ENCODE data around the gene MCRIP1.

Gene MCRIP1

DNA sequence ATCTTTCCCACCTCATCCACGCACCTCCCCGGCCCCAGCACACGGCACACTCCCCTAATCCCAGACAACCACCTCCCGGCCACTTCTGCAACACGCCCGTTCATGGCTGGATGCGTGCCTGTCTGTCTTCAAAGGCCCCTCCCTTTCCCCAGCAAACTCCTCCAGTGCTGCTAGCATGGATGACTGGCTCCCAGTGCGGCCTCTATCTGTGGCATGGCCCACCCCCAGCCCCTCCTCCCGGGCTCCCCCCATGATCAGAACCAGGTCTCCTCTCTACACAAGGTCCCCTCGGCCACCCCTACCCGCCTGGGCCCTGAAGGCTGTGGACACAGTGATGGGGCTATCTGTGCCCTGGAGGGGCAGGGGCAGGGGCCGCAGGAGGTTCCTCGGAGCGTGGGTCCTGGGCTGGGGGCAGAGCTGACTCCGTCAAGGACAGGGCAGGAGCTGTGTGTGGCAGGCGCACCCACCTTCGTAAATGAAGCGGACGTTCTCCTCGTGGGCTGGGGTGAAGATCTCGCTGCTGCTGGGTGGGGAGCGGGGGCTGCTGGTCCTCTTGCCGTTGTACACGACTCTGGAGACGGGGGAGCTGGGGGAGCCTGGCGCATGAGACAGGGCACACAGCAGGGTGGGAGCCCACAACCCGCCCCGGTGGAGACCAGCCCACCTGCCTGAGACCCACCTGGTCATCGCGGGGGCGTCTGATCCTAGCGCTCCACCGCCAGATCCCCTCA is 9.1 kb downstream of the MCRIP1 start:
- peaks cover 17% of the 10 kb centered on the region for H3K4me1 Mint-ChIP-seq
- DNase-seq: no peak
- H3K27me3 Mint-ChIP-seq: no peaks in the 10 kb centered on the region
- no peak overlapping the region for H3K27ac Mint-ChIP-seq
- H3K36me3 Mint-ChIP-seq: peaks cover 3% of the 10 kb centered on the region
- H3K9me3 Mint-ChIP-seq: no peaks in the 10 kb centered on the region
- H3K4me3 Mint-ChIP-seq: no peak overlapping the region
- CTCF ChIA-PET: no interaction called here

DNA sequence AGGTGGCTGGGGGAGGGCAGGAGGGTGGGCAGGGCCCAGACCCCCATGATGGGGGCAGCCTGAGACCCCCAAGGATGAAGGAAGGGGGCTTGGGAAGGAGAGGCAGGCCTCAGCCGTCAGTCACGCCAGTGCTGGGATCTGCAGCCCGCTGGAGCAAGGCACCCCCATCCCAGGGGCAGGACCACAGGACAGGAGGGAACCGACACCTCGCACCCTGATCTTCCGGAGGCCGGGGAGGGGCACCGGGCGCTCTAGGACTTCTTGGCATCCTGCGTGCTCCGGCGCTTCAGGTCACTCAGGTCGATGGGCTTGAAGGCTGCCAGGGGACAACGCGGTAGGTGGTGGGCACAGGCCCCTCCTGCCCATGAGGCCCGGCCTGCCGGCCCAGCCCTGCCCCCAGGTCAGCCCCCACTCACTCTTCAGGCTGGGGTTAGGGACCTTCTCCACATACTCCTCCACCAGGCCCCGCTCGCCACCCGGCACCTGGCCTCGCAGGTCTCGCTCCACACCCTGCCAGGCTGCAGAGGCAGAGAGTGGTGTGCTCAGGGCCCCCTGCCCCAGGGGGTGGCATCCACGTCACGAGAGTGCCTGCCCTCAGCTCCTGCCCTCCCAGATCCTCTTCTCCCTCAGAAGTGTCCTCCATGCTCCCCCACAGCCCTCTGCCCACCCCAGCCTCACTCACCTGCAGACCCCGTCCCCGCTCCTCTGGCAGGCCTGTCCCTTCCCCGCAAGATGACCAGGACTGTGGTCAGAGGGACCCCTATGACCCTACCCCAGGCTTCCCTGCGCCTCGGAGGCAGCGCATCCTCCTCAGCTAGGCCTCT is 9.9 kb downstream of the MCRIP1 start:
- Mint-ChIP-seq H3K4me3 (no peak overlapping the region), H3K27me3 (peaks cover 3% of the 10 kb centered on the region), H3K27ac (no peak overlapping the region), H3K9me3 (no peaks in the 10 kb centered on the region), H3K36me3 (peaks cover 3% of the 10 kb centered on the region), H3K4me1 (peaks cover 14% of the 10 kb centered on the region)
- DNase-seq: no peak
- CTCF ChIA-PET: no interaction called here

- H3K27ac Mint-ChIP-seq: no peak overlapping the region
- H3K36me3 Mint-ChIP-seq: peaks cover 3% of the 10 kb centered on the region
- no peaks in the 10 kb centered on the region for H3K9me3 Mint-ChIP-seq
- H3K4me1 Mint-ChIP-seq: peaks cover 14% of the 10 kb centered on the region
- H3K27me3 Mint-ChIP-seq: peaks cover 11% of the 10 kb centered on the region
- H3K4me3 Mint-ChIP-seq: no peak overlapping the region
- CTCF ChIA-PET: no interaction called here
- DNase-seq: no peak
These were observed 10.8 kb downstream of the MCRIP1 start for GRCh38 chr17:81822312-81822637.

- peak; percentile 57 for DNase-seq
- CTCF ChIA-PET: no interaction called here
- Mint-ChIP-seq H3K36me3 (peaks cover 3% of the 10 kb centered on the region), H3K27me3 (peaks cover 16% of the 10 kb centered on the region), H3K4me1 (peaks cover 14% of the 10 kb centered on the region), H3K9me3 (no peaks in the 10 kb centered on the region), H3K4me3 (no peak overlapping the region), H3K27ac (peak overlapping the region; percentile 11)
These were observed 11.3 kb downstream of the MCRIP1 start for GRCh38 chr17:81821603-81822311.

GRCh38 chr17:81821147-81821546 is 11.9 kb downstream of the MCRIP1 start:
- peaks cover 13% of the 10 kb centered on the region for H3K4me1 Mint-ChIP-seq
- H3K27ac Mint-ChIP-seq: no peak overlapping the region
- no peak overlapping the region for H3K4me3 Mint-ChIP-seq
- CTCF ChIA-PET: no interaction called here
- peaks cover 20% of the 10 kb centered on the region for H3K27me3 Mint-ChIP-seq
- H3K36me3 Mint-ChIP-seq: peaks cover 3% of the 10 kb centered on the region
- DNase-seq: no peak
- H3K9me3 Mint-ChIP-seq: no peaks in the 10 kb centered on the region

- Mint-ChIP-seq H3K27ac (no peak overlapping the region), H3K27me3 (peaks cover 31% of the 10 kb centered on the region), H3K36me3 (peaks cover 3% of the 10 kb centered on the region), H3K4me1 (peaks cover 12% of the 10 kb centered on the region), H3K4me3 (no peak overlapping the region), H3K9me3 (no peaks in the 10 kb centered on the region)
- DNase-seq: no peak
- CTCF ChIA-PET: no interaction called here
These were observed 13.4 kb downstream of the MCRIP1 start for GRCh38 chr17:81819708-81820107.

GRCh38 chr17:81817758-81818147 is 15.3 kb downstream of the MCRIP1 start:
- no peak overlapping the region for H3K4me3 Mint-ChIP-seq
- CTCF ChIA-PET: no interaction called here
- no peak for DNase-seq
- peaks cover 32% of the 10 kb centered on the region for H3K27me3 Mint-ChIP-seq
- H3K36me3 Mint-ChIP-seq: peaks cover 3% of the 10 kb centered on the region
- no peak overlapping the region for H3K27ac Mint-ChIP-seq
- H3K4me1 Mint-ChIP-seq: peaks cover 10% of the 10 kb centered on the region
- H3K9me3 Mint-ChIP-seq: no peaks in the 10 kb centered on the region

DNA sequence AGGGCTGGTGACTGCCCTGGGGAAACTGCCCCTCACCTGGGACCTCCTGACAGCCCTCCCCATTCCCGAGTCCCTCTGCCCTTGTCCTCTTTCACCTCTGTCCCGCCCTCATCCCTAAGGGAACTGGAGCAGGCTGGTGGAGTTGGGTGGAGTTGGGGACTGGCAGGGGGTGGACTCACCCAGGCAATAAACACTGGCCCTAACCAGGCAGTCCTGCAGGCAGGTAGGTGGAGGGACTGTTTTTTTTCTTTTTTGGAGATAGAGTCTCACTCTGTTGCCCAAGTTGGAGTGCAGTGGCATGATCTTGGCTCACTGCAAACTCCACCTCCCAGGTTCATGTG is 17.5 kb downstream of the MCRIP1 start:
- CTCF ChIA-PET: no interaction called here

DNA sequence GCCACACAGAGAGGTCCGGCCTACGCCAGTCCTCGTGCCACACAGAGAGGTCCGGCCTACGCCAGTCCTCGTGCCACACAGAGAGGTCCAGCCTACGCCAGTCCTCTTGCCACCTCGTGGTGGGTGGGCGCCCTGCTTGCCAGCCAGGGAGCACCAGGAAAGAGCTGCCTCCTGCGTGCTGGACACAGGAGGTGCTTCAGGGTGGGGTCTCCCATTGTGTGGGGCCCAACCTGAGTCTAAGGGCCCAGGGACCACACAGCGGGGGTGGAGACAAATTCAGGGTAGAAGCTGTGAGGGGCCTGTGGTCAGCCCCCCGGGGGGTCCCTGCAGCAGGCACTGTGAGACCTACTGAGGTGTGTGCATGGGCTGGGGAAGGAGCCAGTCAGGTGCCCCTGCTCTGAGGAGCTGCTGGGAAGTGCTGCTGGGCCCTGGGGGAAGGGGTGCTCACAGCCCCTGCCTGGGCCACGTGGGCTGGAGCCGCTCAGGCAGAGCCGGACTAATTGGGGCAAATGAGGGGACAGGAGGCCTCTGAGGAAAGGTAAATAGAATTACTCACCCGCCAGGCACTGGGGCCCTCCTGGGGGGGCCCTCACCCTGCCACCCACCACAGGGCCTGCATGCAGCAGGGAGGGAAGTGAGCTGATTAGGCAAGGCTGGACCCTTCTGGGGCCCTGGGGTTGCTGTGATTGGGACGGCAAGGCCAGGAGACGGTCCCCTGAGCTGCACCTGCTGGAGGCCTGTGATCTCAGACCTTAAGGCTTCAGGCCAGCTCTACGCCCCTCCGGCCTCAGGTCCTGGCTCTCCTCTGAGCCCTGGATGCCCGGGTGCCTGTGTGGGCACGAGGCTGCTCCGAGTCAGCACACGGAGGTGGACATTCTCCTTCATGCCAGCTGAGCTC is 18.1 kb downstream of the MCRIP1 start:
- Mint-ChIP-seq H3K4me3 (no peak overlapping the region), H3K9me3 (no peaks in the 10 kb centered on the region), H3K4me1 (no peaks in the 10 kb centered on the region), H3K36me3 (no peaks in the 10 kb centered on the region), H3K27me3 (peaks cover 42% of the 10 kb centered on the region), H3K27ac (no peak overlapping the region)
- no peak for DNase-seq
- CTCF ChIA-PET: no interaction called here

More for the DNA sequence above, 17.5 kb downstream of the MCRIP1 start:
- no peak overlapping the region for H3K4me3 Mint-ChIP-seq
- H3K4me1 Mint-ChIP-seq: no peaks in the 10 kb centered on the region
- no peak overlapping the region for H3K27ac Mint-ChIP-seq
- no peaks in the 10 kb centered on the region for H3K36me3 Mint-ChIP-seq
- no peaks in the 10 kb centered on the region for H3K9me3 Mint-ChIP-seq
- DNase-seq: no peak
- H3K27me3 Mint-ChIP-seq: peaks cover 36% of the 10 kb centered on the region

GRCh38 chr17:81813861-81814683 is 19.0 kb downstream of the MCRIP1 start:
- Mint-ChIP-seq H3K27me3 (peaks cover 51% of the 10 kb centered on the region), H3K9me3 (no peaks in the 10 kb centered on the region), H3K4me1 (no peaks in the 10 kb centered on the region), H3K4me3 (no peak overlapping the region), H3K27ac (no peak overlapping the region), H3K36me3 (no peaks in the 10 kb centered on the region)
- no peak for DNase-seq
- CTCF ChIA-PET: no interaction called here

DNA sequence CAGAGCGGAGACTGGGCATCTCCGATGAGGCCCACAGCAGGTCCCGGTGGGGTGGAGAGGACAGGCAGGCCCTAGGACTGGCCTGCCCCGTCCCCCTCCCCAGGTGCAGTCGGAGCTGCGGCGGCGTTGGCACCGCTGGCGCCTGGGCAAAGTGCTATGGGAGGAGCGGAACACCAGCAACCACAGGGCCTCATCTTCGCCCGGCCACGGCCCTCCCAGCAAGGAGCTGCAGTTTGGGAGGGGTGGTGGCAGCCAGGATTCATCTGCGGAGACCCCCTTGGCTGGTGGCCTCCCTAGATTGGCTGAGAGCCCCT is 19.8 kb downstream of the MCRIP1 start:
- CTCF ChIA-PET: no interaction called here
- Mint-ChIP-seq H3K4me3 (no peak overlapping the region), H3K36me3 (no peaks in the 10 kb centered on the region), H3K9me3 (no peaks in the 10 kb centered on the region), H3K27ac (no peak overlapping the region), H3K27me3 (peaks cover 57% of the 10 kb centered on the region), H3K4me1 (no peaks in the 10 kb centered on the region)
- no peak for DNase-seq

- H3K9me3 Mint-ChIP-seq: no peaks in the 10 kb centered on the region
- no peak overlapping the region for H3K4me3 Mint-ChIP-seq
- H3K4me1 Mint-ChIP-seq: no peaks in the 10 kb centered on the region
- H3K27ac Mint-ChIP-seq: no peak overlapping the region
- peaks cover 58% of the 10 kb centered on the region for H3K27me3 Mint-ChIP-seq
- CTCF ChIA-PET: no interaction called here
- no peak for DNase-seq
- no peaks in the 10 kb centered on the region for H3K36me3 Mint-ChIP-seq
These were observed 20.3 kb downstream of the MCRIP1 start for GRCh38 chr17:81812571-81813370.
